NCI-H2107 treated with DMSO at 0.1 percent for 48 hours (cell line): ENCODE measurements around the gene GZMM.

Source experiments
- DNase-seq: peaks from one replicate; lab custom pipeline; 2025; ENCODE audit not compliant: unreplicated experiment; lab: John Stamatoyannopoulos, UW

GZMM gene

GRCh38 chr19:511101-511851, 32.6 kb upstream of the GZMM start:
- DNase-seq = peak; percentile 96

DNA sequence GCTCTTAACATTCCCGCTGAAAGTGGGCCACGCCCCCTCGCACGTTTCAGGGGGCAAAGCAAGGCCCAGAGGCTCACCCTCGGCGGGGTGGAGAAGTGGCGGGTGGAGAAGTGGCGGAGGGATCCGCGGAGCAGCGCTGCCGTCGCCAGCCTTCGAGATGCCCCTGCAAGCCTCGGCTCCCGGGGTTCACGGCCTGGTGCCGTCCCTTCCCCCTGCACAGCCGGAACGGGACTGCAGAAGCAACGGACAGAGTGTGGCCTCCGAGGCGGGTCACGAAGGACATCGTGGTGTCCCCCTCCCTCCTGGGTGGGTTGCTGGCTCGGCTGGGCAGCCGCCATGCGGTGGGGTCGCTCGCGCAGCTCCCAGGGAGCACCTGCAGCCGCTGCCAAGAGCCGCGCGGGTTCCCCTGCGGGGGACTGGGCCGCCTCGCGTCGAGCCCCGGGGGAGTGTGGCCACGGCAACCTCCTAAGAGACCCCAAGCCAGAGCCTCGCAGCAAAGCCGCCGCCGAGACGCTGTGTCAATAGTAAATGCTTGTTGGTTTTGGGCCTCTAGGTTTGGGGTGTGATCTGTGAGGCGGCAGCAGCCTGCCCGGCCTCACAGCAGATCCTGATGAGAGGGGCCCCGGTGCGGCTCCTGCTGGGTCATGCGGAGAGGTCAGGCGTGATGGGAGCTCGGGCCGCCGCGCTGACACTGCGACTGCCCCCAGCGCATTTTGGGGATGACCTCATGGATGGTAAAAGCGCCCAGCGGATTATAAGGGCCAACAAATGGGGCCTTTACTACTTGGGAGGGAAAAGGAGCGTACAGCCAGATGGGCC, 31.1 kb upstream of the GZMM start:
- no peak for DNase-seq

DNA sequence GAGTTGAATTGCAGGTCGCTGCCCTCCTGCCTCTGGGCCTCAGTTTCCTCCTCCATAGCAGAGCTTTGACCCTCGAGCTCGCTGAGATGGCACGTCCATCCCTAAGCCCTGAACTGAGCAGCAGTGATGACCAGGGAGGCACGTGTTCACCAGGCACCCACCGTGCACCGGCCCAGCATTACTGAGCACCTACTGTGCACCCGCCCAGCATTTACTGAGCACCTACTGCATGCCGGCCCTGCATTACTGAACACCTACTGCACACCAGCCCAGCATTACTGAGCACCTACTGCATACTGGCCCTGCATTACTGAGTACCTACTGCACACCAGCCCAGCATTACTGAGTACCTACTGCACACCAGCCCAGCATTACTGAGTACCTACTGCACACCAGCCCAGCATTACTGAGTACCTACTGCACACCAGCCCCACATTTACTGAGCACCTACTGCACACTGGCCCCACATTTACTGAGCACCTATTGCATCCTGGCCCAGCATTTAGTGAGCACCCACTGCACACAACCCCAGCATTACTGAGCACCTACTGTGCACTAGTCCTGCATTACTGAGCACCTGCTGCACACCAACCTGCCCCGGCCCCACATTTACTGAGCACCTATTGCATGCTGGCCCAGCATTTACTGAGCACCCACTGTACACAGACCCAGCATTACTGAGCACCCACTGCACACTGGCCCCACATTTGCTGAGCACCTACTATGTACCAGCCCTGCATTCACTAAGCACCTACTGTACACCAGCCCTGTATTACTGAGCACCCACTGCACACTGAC, 30.3 kb upstream of the GZMM start:
- DNase-seq = no peak

DNA sequence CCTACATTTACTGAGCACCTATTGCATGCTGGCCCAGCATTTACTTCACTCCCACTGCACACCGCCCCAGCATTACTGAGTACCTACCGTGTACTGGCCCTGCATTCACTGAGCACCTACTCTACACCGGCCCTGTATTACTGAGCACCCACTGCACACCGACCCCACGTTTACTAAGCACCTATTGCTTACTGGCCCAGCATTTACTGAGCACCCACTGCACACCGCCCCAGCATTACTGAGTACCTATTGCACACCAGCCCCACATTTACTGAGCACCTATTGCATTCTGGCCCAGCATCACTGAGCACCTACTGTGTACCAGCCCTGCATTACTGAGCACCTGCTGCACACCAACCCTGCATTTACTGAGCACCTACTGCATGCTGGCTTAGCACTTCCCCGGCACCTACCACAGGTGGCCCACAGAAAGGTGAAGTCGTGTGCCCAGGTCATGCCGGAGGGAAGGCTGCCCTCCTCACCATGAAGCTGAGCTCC, 29.6 kb upstream of the GZMM start:
- no peak for DNase-seq

GRCh38 chr19:517721-518597, 25.9 kb upstream of the GZMM start:
- no peak for DNase-seq

- DNase-seq = no peak
Observed at GRCh38 chr19:518598-519231, 25.1 kb upstream of the GZMM start.

DNA sequence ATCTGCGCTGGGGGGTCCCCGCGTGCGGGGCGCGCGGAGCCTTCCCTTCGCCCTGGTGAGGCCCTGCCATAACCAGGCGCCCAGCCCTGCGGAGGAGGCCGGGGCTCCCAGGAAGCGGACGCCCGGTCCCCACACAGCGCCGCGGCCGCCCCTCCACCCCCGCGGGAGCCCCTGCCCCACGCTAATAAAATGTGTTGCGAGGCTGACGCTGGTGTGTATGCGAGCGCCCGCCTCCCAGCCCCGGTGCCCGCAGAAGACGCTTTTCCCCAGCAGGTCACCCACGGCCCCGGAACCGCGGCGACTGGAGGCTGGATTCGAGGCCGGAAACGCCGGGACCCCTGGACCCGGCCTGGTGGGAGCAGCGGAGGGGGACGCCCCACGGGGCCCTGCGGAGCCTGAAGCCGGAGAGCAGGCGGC, 24.4 kb upstream of the GZMM start:
- no peak for DNase-seq

- DNase-seq = no peak
Observed at GRCh38 chr19:522726-523125, 21.1 kb upstream of the GZMM start.

- peak; percentile 8 for DNase-seq
Observed at GRCh38 chr19:524062-524674, 19.7 kb upstream of the GZMM start.

GRCh38 chr19:525029-525428, 18.8 kb upstream of the GZMM start:
- DNase-seq = no peak

GRCh38 chr19:525857-526419, 17.9 kb upstream of the GZMM start:
- DNase-seq = no peak

DNA sequence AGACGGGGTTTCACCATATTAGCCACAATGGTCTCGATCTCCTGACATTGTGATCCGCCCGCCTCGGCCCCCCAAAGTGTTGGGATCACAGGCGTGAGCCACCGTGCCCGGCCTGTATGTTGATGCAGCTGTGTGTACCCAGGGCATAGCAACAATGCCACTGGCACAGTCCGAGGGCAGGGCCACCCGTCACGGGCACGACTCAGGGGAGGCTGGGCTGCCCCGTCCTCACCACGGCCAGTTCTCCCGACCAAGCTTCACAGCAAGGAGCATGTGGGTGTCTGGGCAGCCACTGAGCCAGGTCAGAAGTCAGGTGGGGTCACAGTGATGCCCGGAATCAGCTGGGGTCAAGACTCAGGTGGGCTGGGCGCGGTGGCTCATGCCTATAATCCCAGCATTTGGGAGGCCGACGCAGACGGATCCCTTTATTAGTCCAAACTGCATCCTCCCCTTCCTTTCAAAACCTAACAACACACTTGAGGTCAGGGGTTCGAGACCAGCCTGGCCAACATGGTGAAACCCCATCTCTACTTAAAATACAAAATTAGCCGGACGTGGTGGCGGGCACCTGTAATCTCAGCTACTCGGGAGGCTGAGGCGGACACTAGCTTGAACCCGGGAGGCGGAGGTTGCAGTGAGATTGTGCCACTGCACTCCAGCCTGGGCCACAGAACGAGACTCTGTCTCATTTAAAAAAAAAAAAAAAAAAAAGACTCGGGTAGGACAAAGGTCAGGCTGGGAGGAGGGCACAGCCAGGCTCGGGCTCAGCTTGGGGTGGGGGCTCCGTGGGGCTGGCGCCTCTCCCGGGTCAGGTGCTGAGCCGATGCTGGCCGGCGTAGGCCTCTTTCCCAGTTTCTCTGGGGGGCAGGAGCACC, 13.5 kb upstream of the GZMM start:
- no peak for DNase-seq

DNA sequence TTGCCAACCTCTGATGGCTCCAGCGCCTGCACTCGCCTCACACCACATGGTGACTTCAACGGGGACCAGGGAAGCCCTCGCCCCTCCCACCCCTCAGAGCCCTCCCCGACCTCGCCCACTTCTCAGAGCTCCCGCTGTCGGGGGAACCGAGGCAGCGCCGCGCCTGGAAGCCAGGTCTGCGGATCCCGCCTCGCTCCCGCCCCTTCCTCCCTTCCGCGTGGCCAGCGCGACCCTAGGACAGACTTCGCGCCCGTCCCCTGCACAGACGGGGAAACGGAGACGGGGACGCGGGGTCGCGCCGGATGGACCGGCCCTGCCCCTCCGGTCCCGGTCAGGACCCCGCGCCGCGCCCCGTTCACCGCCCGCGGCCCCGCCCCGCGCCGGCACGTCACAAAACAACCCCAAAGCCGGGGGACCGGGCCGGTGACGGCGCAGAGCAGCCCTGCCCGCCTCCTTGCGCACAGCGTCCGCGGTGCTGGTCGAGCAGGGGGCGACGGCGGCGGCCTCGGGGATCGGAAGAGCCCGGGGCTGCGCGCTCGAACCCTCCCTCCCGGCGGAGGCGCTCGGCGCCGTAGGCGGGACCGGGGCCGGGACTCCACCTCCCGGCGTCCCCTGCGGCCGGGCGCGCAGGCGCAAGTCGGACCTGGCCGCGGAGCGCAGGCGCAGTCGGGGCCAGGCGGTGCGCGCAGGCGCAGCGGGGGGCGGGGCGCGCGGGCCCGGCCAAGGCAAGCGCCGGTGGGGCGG, 12.7 kb upstream of the GZMM start:
- DNase-seq = peak; percentile 53

- no peak for DNase-seq
Observed at GRCh38 chr19:531753-532560, 11.9 kb upstream of the GZMM start, which contains the start of gene CDC34. CDC34 (plus strand) TSS chr19:531760; CDS start chr19:531932, 172 bp downstream.

GRCh38 chr19:532561-533363, 11.1 kb upstream of the GZMM start:
- peak; percentile 17 for DNase-seq
